Cardiac fibroblast (primary cell): Measurements from ENCODE around the gene ANKRD55.
"Not testable (repeated sequence)": the region's sequence is repeated elsewhere in the genome, so short reads cannot be mapped to it uniquely, and the experiment has no call there.

Experiments used
- DNase-seq, 2 donors: peaks; one replicate each; pipeline versions ENCODE4 v3.0.0 to v3.0.0-alpha.2; 2010; ENCODE audit warnings: low read depth in 2 of 2
- H3K4me3 ChIP-seq, 2 donors: replicated peaks in 1 of 2; 1 replicate in 1 of 2; 2 replicates in 1 of 2; pipeline ENCODE4 v1.5.1; 2011; ENCODE audit warnings: low read depth in 2 of 2, low read length in 2 of 2, mild to moderate bottlenecking in 2 of 2, moderate library complexity in 1 of 2
- TF ChIP-seq, protein P1 (sequence below): IDR thresholded peaks from one replicate; pipeline ENCODE4 v1.5.1; 2011; ENCODE audit warnings: low read depth, mild to moderate bottlenecking, low read length, inconsistent platforms

The ANKRD55 gene

DNA sequence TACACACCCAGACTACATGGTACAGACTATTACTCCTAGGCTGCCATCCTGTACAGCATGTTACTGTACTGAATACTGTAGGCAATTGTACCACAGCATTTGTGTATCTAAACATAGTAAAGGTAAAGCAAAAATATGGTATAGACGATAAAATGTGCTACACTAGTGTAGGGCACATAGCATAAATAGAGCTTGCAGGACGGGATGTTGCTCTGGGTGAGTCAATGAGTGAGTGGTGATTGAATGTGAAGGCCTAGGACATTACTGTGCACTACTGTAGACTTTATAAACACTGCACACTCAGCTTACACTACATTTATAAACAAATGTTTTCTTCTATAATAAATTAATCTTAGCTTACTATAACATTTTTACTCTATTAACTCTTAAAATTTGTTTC lies 25.6 kb downstream of the ANKRD55 start:
- TF ChIP-seq, protein P1, sequence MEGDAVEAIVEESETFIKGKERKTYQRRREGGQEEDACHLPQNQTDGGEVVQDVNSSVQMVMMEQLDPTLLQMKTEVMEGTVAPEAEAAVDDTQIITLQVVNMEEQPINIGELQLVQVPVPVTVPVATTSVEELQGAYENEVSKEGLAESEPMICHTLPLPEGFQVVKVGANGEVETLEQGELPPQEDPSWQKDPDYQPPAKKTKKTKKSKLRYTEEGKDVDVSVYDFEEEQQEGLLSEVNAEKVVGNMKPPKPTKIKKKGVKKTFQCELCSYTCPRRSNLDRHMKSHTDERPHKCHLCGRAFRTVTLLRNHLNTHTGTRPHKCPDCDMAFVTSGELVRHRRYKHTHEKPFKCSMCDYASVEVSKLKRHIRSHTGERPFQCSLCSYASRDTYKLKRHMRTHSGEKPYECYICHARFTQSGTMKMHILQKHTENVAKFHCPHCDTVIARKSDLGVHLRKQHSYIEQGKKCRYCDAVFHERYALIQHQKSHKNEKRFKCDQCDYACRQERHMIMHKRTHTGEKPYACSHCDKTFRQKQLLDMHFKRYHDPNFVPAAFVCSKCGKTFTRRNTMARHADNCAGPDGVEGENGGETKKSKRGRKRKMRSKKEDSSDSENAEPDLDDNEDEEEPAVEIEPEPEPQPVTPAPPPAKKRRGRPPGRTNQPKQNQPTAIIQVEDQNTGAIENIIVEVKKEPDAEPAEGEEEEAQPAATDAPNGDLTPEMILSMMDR = no peak
- DNase-seq = peak in 1 of 2 donors; percentile 65
- H3K4me3 ChIP-seq = no peak overlapping the region

DNA sequence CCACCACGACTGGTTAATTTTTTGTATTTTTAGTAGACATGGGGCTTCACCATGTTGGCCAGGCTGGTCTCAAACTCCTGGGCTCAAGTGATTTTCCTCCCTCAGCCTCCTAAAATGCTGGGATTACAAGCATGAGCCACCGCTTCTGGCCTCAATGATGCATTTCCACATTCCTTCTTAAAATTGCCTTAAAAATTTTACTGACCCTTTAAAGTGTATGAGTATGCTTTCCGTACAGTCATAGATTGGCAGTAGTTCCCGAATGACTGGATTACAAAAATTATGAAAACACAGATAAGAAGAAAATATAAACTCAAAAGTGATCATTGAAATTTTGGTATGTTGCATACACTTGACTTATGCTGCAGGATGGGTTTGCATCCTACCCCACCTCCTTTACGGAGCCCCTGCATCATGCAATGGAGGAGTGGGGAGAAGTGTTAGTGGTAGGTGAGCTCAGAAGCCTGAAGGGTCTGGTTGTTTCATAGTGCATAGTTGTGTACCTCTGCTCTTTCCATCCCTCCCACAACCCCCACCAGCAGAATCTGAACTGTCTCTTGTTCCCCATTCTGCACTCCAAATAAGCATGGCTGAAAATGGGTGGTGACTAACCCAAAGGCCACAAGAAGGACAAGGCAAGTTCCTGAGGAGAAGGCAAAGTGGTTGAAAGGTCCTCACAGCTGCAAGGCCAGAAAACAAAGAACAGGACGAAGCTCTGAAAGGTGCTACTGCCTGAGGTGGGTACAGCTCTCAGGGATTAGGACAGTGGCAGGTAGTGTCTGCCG lies 26.8 kb downstream of the ANKRD55 start:
- peak; percentile 76 to 90 for DNase-seq
- TF ChIP-seq, protein P1 = no peak
- no peak overlapping the region for H3K4me3 ChIP-seq

DNA sequence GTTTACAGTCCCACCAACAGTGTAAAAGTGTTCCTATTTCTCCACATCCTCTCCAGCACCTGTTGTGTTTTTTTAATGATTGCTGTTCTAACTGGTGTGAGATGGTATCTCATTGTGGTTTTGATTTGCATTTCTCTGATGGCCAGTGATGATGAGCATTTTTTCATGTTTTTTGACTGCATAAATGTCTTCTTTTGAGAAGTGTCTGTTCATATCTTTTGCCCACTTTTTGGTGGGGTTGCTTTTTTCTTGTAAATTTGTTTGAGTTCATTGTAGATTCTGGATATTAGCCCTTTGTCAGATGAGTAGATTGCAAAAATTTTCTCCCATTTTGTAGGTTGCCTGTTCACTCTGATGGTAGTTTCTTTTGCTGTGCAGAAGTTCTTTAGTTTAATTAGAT lies 29.2 kb downstream of the ANKRD55 start:
- not testable (repeated sequence) for H3K4me3 ChIP-seq, DNase-seq

DNA sequence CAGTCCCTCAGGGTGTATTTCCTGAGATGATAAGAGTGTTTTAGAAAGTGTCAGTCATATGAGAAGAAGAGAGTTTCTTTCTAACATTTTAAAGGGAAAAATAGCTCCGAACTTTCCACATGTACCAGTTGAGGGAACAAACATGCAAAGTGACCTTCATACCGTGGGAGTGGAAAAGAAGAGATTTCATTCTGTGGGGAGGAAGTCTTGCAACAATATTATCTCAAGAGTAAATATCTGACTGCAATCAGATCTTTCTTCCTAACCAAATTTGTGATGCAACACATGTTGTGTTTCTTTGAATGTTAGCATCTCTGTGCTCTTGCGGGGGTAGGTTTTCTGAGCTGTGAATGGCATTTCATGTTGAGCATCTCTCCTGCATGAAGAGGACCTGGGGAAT lies 30.6 kb downstream of the ANKRD55 start:
- TF ChIP-seq, protein P1 = no peak
- peak; percentile 30 to 67 for DNase-seq
- no peak overlapping the region for H3K4me3 ChIP-seq

DNA sequence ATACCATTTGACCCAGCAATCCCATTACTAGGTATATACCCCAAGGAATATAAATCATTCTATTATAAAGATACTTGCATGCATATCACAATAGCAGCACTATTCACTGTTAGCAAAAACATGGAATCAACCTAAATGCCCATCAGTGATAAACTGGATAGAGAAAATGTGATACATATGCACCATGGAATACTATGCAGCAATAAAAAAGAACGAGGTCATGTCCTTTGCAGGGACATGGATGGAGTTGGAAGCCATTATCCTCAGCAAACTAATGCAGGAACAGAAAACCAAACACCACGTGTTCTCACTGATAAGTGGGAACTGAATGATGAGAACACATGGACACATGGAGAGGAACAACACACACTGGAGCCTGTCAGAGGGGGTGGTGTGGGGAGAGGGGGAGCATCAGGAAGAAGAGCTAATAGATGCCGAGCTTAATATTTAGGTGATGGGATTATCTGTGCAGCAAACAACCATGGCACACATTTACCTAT lies 31.3 kb downstream of the ANKRD55 start:
- H3K4me3 ChIP-seq, DNase-seq: not testable (repeated sequence)

DNA sequence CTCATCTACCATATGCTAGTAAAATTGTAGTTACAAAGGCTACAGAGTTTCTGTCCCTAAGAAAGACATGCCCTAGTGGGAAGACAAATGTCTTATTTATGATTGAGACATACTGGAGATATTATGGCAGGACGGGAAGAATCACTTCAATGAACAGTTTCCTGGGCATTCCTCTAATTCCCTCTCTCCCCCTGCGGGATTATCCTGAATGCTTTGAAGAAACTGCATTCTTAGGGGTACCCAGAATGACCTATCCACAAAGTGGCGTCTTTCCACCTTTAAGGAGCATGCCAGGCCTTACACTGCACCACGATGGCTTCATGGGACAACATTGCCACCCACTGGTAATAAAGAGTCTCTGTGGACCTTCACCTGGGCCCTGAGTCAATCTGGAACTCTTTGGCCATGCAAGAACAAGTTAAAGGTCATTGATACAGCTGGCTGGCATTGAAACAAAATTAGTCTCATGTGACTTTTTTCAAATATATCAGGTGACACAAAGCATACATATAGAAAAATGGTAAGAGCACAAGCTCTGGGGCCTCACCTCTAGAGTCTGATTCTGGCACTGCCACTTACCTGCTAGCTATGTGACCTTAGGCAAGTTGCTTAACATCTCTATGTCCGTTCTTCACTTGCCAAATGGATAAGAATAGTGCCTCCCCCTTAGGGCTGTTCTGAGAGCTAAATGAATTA lies 32.0 kb downstream of the ANKRD55 start:
- H3K4me3 ChIP-seq = no peak overlapping the region
- TF ChIP-seq, protein P1 = peak; percentile 77
- peak; percentile 88 to 89 for DNase-seq

DNA sequence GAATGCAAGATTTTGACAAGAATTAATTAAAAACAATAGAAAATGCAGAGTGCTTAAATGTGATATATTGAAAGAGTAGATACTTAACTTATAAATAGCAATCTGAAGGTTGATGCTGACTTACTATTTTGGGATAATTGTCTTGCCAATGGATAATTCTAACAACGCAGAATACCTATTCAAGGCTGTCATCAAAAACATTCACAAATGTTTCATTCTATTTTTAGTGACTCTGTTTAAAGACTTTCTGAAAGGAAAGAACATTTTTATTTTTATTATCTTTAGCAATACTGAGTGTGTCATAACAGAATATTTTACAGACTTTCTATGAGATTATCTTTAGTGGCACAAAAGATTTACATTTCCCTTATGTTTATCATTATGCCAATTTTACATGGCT lies 38.1 kb downstream of the ANKRD55 start:
- TF ChIP-seq, protein P1 = no peak
- no peak for DNase-seq
- H3K4me3 ChIP-seq = no peak overlapping the region
